WERI-Rb-1 (cell line): ENCODE results near the gene PIGR.

Experiments
- DNase-seq: peaks from one replicate; pipeline ENCODE4 v3.0.0-alpha.2; 2020
- H3K27ac ChIP-seq: fragments of 250-450 bp; sonication (Bioruptor Pico); 2 replicates; pipeline ENCODE4 v1.5.1; 2020; ENCODE audit warnings: mild to moderate bottlenecking, moderate library complexity
- H3K27me3 ChIP-seq: fragments of 250-450 bp; sonication (Bioruptor Pico); 2 replicates; pipeline ENCODE4 v1.5.1; 2021; ENCODE audit warnings: mild to moderate bottlenecking, low read depth, moderate library complexity; ENCODE audit not compliant: insufficient read depth, severe bottlenecking
- H3K36me3 ChIP-seq: fragments of 250-450 bp; sonication (Bioruptor Pico); 2 replicates; pipeline ENCODE4 v1.5.1; 2020; ENCODE audit warnings: mild to moderate bottlenecking, moderate library complexity
- H3K4me3 ChIP-seq: 2 replicates; pipeline ENCODE4 v1.5.1; 2011; ENCODE audit warnings: low read depth, mild to moderate bottlenecking, control low read depth, low read length
- H3K9me3 ChIP-seq: fragments of 250-450 bp; sonication (Bioruptor Pico); 2 replicates; pipeline ENCODE4 v1.5.1; 2021; ENCODE audit warnings: mild to moderate bottlenecking, moderate library complexity; ENCODE audit not compliant: severe bottlenecking
- CTCF ChIP-seq: IDR thresholded peaks from 2 replicates; pipeline ENCODE4 v1.5.1; 2011; ENCODE audit warnings: low read depth, mild to moderate bottlenecking, control low read depth, inconsistent platforms, low read length

The PIGR gene

GRCh38 chr1:206896261-206896660, 50.0 kb downstream of the PIGR start:
- Histone ChIP-seq H3K27me3 (peaks cover 99% of the 10 kb centered on the region), H3K4me3 (no peak overlapping the region), H3K9me3 (no peaks in the 10 kb centered on the region), H3K27ac (no peak overlapping the region), H3K36me3 (no peaks in the 10 kb centered on the region)
- DNase-seq = peak; percentile 5
- no peak for TF ChIP-seq CTCF

GRCh38 chr1:206895837-206896242, 50.4 kb downstream of the PIGR start:
- Histone ChIP-seq H3K27ac (no peak overlapping the region), H3K4me3 (no peak overlapping the region), H3K9me3 (no peaks in the 10 kb centered on the region), H3K36me3 (no peaks in the 10 kb centered on the region), H3K27me3 (peaks cover 99% of the 10 kb centered on the region)
- no peak for TF ChIP-seq CTCF
- DNase-seq = peak; percentile 5

DNA sequence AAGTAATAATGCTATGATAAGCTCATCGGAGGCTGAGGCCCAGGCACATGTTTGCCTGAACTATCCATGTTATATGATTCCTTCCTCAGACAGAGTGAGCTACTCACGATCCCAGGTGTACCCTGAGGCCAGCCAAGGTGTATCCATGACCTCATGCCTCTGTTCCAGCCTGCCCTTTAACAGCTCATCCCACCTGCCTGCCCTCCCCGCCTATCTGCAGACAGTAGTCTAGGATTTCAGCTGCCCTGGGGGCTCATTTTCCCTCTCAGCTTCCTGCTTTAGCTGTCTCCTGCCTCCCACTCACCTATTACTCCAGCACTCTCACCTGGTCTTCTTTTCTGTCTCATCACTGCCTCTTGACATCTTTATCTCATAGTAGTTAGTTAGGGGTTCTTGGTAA, 50.9 kb downstream of the PIGR start:
- H3K27me3 ChIP-seq = peaks cover 99% of the 10 kb centered on the region
- H3K9me3 ChIP-seq = no peaks in the 10 kb centered on the region
- no peak overlapping the region for H3K27ac ChIP-seq
- peak; percentile 7 for DNase-seq
- H3K36me3 ChIP-seq = no peaks in the 10 kb centered on the region
- H3K4me3 ChIP-seq = no peak overlapping the region
- no peak for TF ChIP-seq CTCF

DNA sequence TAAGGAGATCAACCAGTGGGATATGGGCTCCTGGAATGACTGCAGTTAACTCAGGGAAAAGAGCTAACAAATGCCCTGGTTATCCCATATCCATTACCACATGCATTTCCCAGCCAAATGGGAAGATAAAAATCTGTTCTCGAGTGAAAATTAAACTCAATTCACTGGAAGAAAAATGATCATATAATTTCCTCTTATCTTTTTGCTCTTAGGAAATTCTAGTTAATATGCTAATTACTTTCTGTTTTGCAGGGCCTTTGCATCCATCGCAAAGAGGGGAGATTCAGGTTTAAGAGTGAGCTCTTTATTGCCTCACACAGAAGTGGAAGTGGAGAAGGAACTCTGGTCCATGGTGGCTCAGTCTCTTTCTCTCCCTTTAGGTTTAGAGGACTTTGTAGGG, 52.9 kb downstream of the PIGR start:
- Histone ChIP-seq H3K4me3 (no peak overlapping the region), H3K27me3 (peaks cover 96% of the 10 kb centered on the region), H3K27ac (no peak overlapping the region), H3K36me3 (no peaks in the 10 kb centered on the region), H3K9me3 (no peaks in the 10 kb centered on the region)
- DNase-seq = no peak
- no peak for TF ChIP-seq CTCF

DNA sequence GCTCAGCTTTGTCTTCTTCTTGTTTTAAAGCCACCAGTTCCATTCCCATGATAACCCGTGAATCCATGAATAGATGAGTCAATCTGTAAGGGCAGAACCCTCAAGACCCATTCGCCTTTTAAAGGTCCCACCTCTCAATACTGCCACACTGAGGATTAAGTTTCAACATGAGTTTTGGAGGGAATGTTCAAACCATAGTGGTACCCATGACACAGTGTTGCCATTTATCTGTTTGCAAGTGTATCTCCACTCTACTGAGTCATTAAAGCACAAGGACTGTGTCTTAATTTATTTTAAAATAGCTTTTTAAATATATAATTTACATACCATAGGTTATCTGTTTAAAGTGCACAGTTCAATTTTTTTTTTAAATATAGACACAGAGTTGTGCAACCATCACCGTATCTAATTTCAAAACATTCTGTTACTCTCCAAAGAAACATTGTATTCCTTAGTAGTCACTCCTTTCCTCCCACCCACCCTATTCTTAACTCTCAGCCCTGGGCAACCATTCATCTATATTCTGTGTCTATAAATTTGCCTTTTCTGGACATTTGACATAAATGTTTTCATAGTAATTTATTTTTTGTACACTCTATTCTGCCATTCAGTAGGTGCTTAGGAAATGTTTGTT, 53.8 kb downstream of the PIGR start:
- DNase-seq = no peak
- Histone ChIP-seq H3K4me3 (no peak overlapping the region), H3K9me3 (no peaks in the 10 kb centered on the region), H3K36me3 (no peaks in the 10 kb centered on the region), H3K27ac (no peak overlapping the region), H3K27me3 (peaks cover 97% of the 10 kb centered on the region)
- no peak for TF ChIP-seq CTCF

GRCh38 chr1:206891412-206891811, 54.9 kb downstream of the PIGR start:
- TF ChIP-seq CTCF = no peak
- H3K9me3 ChIP-seq = no peaks in the 10 kb centered on the region
- no peak overlapping the region for H3K4me3 ChIP-seq
- no peak for DNase-seq
- H3K27ac ChIP-seq = no peak overlapping the region
- H3K27me3 ChIP-seq = peaks cover 97% of the 10 kb centered on the region
- H3K36me3 ChIP-seq = no peaks in the 10 kb centered on the region
